OCI-LY1 (cell line): ENCODE data around the gene TAB2.

Source experiments
- H2AFZ ChIP-seq: fragments of 200-600 bp; sonication (generic), shearing (Covaris generic); 2 replicates; pipeline ENCODE4 v1.6.0; 2014; ENCODE audit warnings: antibody characterized with exemption, mild to moderate bottlenecking, low read length
- H3F3A ChIP-seq: fragments of 200-600 bp; sonication (generic), shearing (Covaris generic); 2 replicates; pipeline ENCODE4 v1.6.0; 2014; ENCODE audit warnings: mild to moderate bottlenecking, antibody characterized with exemption, low read length, moderate library complexity; ENCODE audit not compliant: insufficient read depth
- H3K27ac ChIP-seq: fragments of 200-600 bp; sonication (generic); 2 replicates; pipeline ENCODE4 v1.5.1; 2014; ENCODE audit warnings: low read length, mixed run types, mild to moderate bottlenecking, low read depth; ENCODE audit not compliant: poor library complexity, severe bottlenecking
- H3K27me3 ChIP-seq: fragments of 200-600 bp; sonication (generic); 2 replicates; pipeline ENCODE4 v1.6.0; 2014; ENCODE audit warnings: antibody characterized with exemption, mild to moderate bottlenecking, low read length, moderate library complexity; ENCODE audit not compliant: insufficient read depth
- H3K36me3 ChIP-seq: fragments of 200-600 bp; sonication (generic); 2 replicates; pipeline ENCODE4 v1.6.1; 2014; ENCODE audit warnings: mild to moderate bottlenecking, antibody characterized with exemption, low read length, moderate library complexity, mixed read lengths; ENCODE audit not compliant: insufficient read depth
- H3K4me1 ChIP-seq: fragments of 200-600 bp; sonication (generic); 2 replicates; pipeline ENCODE4 v1.5.1; 2014; ENCODE audit warnings: mild to moderate bottlenecking, low read length, moderate library complexity; ENCODE audit not compliant: insufficient read depth, severe bottlenecking
- H3K4me2 ChIP-seq: fragments of 200-600 bp; sonication (generic), shearing (Covaris generic); 2 replicates; pipeline ENCODE4 v1.6.1; 2014; ENCODE audit warnings: low read length
- H3K4me3 ChIP-seq: fragments of 200-600 bp; sonication (generic); 2 replicates; pipeline ENCODE4 v1.5.1; 2014; ENCODE audit warnings: low read length, low read depth, mild to moderate bottlenecking, mixed read lengths; ENCODE audit not compliant: poor library complexity, severe bottlenecking
- H3K79me2 ChIP-seq: fragments of 200-600 bp; shearing (Covaris generic); 2 replicates; pipeline ENCODE4 v1.6.1; 2016; ENCODE audit warnings: mixed run types, low read length, mixed read lengths; ENCODE audit not compliant: insufficient read depth
- H3K9ac ChIP-seq: fragments of 200-600 bp; sonication (generic), shearing (Covaris generic); 2 replicates; pipeline ENCODE4 v1.6.1; 2014; ENCODE audit warnings: mild to moderate bottlenecking, low read length, mixed read lengths
- H3K9me2 ChIP-seq: fragments of 200-600 bp; sonication (generic), shearing (Covaris generic); 2 replicates; pipeline ENCODE4 v1.6.1; 2014; ENCODE audit warnings: low read depth, mild to moderate bottlenecking, low read length, mixed read lengths
- H3K9me3 ChIP-seq: fragments of 200-600 bp; shearing (Covaris generic); 2 replicates; pipeline ENCODE4 v1.6.1; 2014; ENCODE audit warnings: low read length, mixed read lengths
- H4K20me1 ChIP-seq: fragments of 200-600 bp; sonication (generic), shearing (Covaris generic); 2 replicates; pipeline ENCODE4 v1.6.0; 2016; ENCODE audit warnings: mild to moderate bottlenecking, low read length; ENCODE audit not compliant: insufficient read depth
- EZH2 ChIP-seq: fragments of 200-600 bp; sonication (generic), shearing (Covaris generic); IDR thresholded peaks from 2 replicates; pipeline ENCODE4 v1.8.0; 2017; ENCODE audit warnings: borderline replicate concordance, mixed run types, mild to moderate bottlenecking, antibody characterized with exemption, low read length, moderate library complexity, mixed read lengths
- TF ChIP-seq, protein P1 (sequence below): fragments of 200-600 bp; sonication (generic), shearing (Covaris generic); IDR thresholded peaks from 2 replicates; pipeline ENCODE4 v1.5.1; 2017; ENCODE audit warnings: mild to moderate bottlenecking, antibody characterized with exemption, low read length, moderate library complexity, mixed read lengths

Gene TAB2

GRCh38 chr6:149392535-149392934 is 75.0 kb downstream of the TAB2 start:
- Histone ChIP-seq H3K79me2 (0 out of 2 replicates have a peak, but pooled peaks cover 6% of the 10 kb centered on the region), H4K20me1 (no peaks in the 10 kb centered on the region), H3K36me3 (peaks cover 63% of the 10 kb centered on the region), H3F3A (no peaks in the 10 kb centered on the region), H2AFZ (no peak overlapping the region), H3K27ac (no peak overlapping the region), H3K4me2 (no peak overlapping the region), H3K9me2 (no peaks in the 10 kb centered on the region), H3K27me3 (no peaks in the 10 kb centered on the region), H3K4me1 (no peaks in the 10 kb centered on the region), H3K4me3 (no peak overlapping the region), H3K9me3 (peaks cover 8% of the 10 kb centered on the region), H3K9ac (no peak overlapping the region)
- no peak for TF ChIP-seq EZH2
- TF ChIP-seq, protein P1, sequence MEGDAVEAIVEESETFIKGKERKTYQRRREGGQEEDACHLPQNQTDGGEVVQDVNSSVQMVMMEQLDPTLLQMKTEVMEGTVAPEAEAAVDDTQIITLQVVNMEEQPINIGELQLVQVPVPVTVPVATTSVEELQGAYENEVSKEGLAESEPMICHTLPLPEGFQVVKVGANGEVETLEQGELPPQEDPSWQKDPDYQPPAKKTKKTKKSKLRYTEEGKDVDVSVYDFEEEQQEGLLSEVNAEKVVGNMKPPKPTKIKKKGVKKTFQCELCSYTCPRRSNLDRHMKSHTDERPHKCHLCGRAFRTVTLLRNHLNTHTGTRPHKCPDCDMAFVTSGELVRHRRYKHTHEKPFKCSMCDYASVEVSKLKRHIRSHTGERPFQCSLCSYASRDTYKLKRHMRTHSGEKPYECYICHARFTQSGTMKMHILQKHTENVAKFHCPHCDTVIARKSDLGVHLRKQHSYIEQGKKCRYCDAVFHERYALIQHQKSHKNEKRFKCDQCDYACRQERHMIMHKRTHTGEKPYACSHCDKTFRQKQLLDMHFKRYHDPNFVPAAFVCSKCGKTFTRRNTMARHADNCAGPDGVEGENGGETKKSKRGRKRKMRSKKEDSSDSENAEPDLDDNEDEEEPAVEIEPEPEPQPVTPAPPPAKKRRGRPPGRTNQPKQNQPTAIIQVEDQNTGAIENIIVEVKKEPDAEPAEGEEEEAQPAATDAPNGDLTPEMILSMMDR, result no peak

DNA sequence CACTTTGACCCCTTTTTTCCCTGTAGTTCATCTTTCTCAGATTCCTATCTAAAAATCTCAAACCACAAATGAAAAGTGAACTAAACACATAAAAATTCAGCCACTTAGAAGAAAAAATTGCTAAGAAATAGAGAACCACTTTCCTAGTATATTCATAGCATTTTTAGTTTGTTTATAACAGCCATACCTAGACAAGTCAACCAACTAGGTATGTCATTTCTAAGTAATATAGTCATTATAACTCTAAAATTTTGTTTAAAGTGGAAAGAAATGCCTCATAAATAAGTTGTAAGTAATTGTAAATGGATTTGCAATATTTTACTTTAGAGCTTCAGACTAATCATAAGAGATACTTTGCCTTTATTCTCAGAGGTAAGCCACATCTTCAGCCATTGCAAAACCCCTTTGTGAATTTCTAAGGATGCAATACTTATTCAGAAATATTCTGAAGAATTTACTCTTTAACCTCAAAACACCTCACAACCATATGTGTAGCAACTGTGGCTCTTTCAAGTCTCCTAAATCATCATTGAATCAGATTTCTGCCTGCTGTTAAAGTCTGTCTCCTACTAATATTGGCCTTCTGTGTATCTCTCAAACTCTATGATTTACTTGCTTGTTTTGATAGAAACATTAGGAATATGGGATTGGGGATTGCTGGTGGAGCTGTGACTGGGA is 75.6 kb downstream of the TAB2 start:
- H3K27me3 ChIP-seq, result no peaks in the 10 kb centered on the region
- H3K4me3 ChIP-seq, result no peak overlapping the region
- no peak overlapping the region for H3K4me2 ChIP-seq
- H2AFZ ChIP-seq, result no peak overlapping the region
- 0 out of 2 replicates have a peak, but pooled peaks cover 6% of the 10 kb centered on the region for H3K79me2 ChIP-seq
- H3K4me1 ChIP-seq, result no peaks in the 10 kb centered on the region
- H3K9me2 ChIP-seq, result no peaks in the 10 kb centered on the region
- H3K36me3 ChIP-seq, result peaks cover 63% of the 10 kb centered on the region
- H4K20me1 ChIP-seq, result no peaks in the 10 kb centered on the region
- H3K9me3 ChIP-seq, result peaks cover 1% of the 10 kb centered on the region
- H3K27ac ChIP-seq, result no peak overlapping the region
- H3F3A ChIP-seq, result no peaks in the 10 kb centered on the region
- no peak overlapping the region for H3K9ac ChIP-seq
- TF ChIP-seq, protein P1, result no peak
- TF ChIP-seq EZH2, result no peak

GRCh38 chr6:149395185-149395584 is 77.7 kb downstream of the TAB2 start:
- Histone ChIP-seq H3F3A (no peaks in the 10 kb centered on the region), H3K4me3 (no peak overlapping the region), H3K9ac (no peak overlapping the region), H3K9me3 (no peaks in the 10 kb centered on the region), H3K4me1 (no peaks in the 10 kb centered on the region), H4K20me1 (no peaks in the 10 kb centered on the region), H3K36me3 (peaks cover 78% of the 10 kb centered on the region), H3K27ac (no peak overlapping the region), H2AFZ (no peak overlapping the region), H3K9me2 (no peaks in the 10 kb centered on the region), H3K4me2 (no peak overlapping the region), H3K27me3 (no peaks in the 10 kb centered on the region), H3K79me2 (0 out of 2 replicates have a peak, but pooled peaks cover 6% of the 10 kb centered on the region)
- no peak for TF ChIP-seq EZH2
- TF ChIP-seq, protein P1, result no peak
